Measurements from ENCODE around the gene S100A7A.

DNA sequence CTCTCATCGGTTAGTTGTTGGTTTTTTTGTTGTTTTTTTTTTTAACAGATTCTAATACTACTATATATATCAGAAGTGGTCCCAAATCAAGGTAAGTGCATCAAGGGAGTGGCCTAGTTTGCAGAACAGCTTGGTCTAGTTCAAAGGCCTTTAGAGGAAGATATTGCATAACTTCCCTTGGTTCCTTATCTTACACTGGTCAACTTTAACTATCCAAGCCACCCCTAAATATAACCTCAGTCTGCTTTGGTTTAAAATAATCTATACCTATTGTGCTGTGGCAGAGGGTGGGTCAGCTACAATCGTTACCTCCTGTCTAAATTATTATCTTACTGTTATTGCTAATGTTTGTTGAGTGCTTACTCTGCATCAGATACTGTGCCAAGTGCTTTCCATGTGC, 47.8 kb upstream of the S100A7A start:
- TF ChIP-seq, protein P1, sequence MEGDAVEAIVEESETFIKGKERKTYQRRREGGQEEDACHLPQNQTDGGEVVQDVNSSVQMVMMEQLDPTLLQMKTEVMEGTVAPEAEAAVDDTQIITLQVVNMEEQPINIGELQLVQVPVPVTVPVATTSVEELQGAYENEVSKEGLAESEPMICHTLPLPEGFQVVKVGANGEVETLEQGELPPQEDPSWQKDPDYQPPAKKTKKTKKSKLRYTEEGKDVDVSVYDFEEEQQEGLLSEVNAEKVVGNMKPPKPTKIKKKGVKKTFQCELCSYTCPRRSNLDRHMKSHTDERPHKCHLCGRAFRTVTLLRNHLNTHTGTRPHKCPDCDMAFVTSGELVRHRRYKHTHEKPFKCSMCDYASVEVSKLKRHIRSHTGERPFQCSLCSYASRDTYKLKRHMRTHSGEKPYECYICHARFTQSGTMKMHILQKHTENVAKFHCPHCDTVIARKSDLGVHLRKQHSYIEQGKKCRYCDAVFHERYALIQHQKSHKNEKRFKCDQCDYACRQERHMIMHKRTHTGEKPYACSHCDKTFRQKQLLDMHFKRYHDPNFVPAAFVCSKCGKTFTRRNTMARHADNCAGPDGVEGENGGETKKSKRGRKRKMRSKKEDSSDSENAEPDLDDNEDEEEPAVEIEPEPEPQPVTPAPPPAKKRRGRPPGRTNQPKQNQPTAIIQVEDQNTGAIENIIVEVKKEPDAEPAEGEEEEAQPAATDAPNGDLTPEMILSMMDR (IDR thresholded peaks at IDR 0.05; ENCODE audit: insufficient read depth, low read depth, low read length), result no peak
- no peak for TF ChIP-seq EZH2 (IDR thresholded peaks at IDR 0.05; ENCODE audit: insufficient read depth, low read length)
